SK-N-SH treated with all-trans-retinoic acid at 6 μM for 48 hours (cell line): ENCODE data around the gene ZNF488.

Source experiments
- GLIS3 ChIP-seq: fragments of 250-450 bp; sonication (Bioruptor Pico); IDR thresholded peaks from 2 replicates; pipeline ENCODE4 v1.5.0; 2020; ENCODE audit warnings: mild to moderate bottlenecking, moderate library complexity
- RARB ChIP-seq: fragments of 250-450 bp; sonication (Bioruptor Pico); IDR thresholded peaks from 2 replicates; pipeline ENCODE4 v1.8.0; 2021; ENCODE audit warnings: mild to moderate bottlenecking, moderate library complexity
- ZC3H10 ChIP-seq: fragments of 250-450 bp; sonication (Bioruptor Pico); IDR thresholded peaks from 2 replicates; pipeline ENCODE4 v1.5.1; 2021; ENCODE audit warnings: mild to moderate bottlenecking, moderate library complexity
- ZFP3 ChIP-seq: fragments of 250-450 bp; sonication (Bioruptor Pico); IDR thresholded peaks from 2 replicates; pipeline ENCODE4 v1.5.0; 2020; ENCODE audit warnings: mild to moderate bottlenecking, moderate library complexity
- ZNF8 ChIP-seq: fragments of 450-650 bp; formaldehyde crosslinking; IDR thresholded peaks from 2 replicates; pipeline ENCODE4 v1.5.0; 2020; ENCODE audit warnings: mild to moderate bottlenecking, moderate library complexity
- TF ChIP-seq, protein P1 (sequence below): fragments of 250-450 bp; sonication (Bioruptor Pico); IDR thresholded peaks from 2 replicates; pipeline ENCODE4 v1.5.1; 2021; ENCODE audit warnings: mild to moderate bottlenecking, moderate library complexity

DNA sequence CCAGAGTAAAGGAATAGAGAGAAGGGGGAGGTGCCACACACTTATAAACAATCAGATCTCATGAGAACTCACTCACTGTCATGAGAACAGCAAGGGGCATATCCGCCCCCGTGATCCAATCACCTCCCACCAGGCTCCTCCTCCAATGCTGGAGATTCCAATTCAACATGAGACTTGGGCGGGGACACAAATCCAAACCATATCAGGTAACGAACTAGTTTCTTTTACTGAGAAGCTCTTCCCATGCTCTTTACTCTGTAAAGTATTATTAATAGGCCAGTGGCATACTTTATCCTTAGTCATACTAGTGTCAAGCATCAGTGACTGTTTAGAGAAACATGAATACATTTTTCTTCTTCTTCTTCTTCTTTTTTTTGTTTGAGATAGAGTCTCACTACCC is 39.4 kb upstream of the ZNF488 start:
- TF ChIP-seq GLIS3 (CRISPR knock-in tag) (no peak), ZFP3 (no peak), RARB (CRISPR knock-in tag) (no peak), ZC3H10 (CRISPR knock-in tag) (no peak), ZNF8 (CRISPR knock-in tag) (no peak)
- TF ChIP-seq, protein P1, sequence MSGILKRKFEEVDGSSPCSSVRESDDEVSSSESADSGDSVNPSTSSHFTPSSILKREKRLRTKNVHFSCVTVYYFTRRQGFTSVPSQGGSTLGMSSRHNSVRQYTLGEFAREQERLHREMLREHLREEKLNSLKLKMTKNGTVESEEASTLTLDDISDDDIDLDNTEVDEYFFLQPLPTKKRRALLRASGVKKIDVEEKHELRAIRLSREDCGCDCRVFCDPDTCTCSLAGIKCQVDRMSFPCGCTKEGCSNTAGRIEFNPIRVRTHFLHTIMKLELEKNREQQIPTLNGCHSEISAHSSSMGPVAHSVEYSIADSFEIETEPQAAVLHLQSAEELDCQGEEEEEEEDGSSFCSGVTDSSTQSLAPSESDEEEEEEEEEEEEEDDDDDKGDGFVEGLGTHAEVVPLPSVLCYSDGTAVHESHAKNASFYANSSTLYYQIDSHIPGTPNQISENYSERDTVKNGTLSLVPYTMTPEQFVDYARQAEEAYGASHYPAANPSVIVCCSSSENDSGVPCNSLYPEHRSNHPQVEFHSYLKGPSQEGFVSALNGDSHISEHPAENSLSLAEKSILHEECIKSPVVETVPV (CRISPR knock-in tag): no peak
